Natural killer cell (primary cell): ENCODE measurements around the gene KRT15. TPM values are rescaled to one million over a fixed set of nuclear protein-coding genes. Genes with fewer than 3 reads are reported as not detected.

Experiments used
- ATAC-seq, 3 donors: fragments of 150-1000 bp in 2 of 3; fragments of 200-7000 bp in 1 of 3; cut with Tn5 transposase; 1 replicate in 1 of 3; 2 replicates in 2 of 3; pipeline ENCODE4 v1.10.0; 2021; ENCODE audit warnings: mild to moderate bottlenecking in 2 of 3, moderate library complexity in 2 of 3
- DNase-seq, 2 donors: peaks; one replicate each; pipeline versions ENCODE4 v3.0.0 to v3.0.0-alpha.2; 2013 to 2021; ENCODE audit warnings: mixed read lengths in 1 of 2
- H3K27ac ChIP-seq: one replicate; pipeline ENCODE4 v1.5.1; 2013; ENCODE audit warnings: mild to moderate bottlenecking, low read length
- H3K27me3 ChIP-seq: one replicate; pipeline ENCODE4 v1.6.1; 2013; ENCODE audit warnings: low read length; ENCODE audit not compliant: control insufficient read depth, insufficient read depth
- H3K36me3 ChIP-seq: one replicate; pipeline ENCODE4 v1.6.1; 2013; ENCODE audit warnings: low read length; ENCODE audit not compliant: control insufficient read depth, insufficient read depth
- H3K4me1 ChIP-seq: one replicate; pipeline ENCODE4 v1.6.1; 2013; ENCODE audit warnings: low read length; ENCODE audit not compliant: control insufficient read depth, insufficient read depth
- H3K4me3 ChIP-seq: one replicate; pipeline ENCODE4 v1.5.1; 2013; ENCODE audit warnings: low read length
- H3K9me3 ChIP-seq: one replicate; pipeline ENCODE4 v1.6.1; 2013; ENCODE audit warnings: low read length; ENCODE audit not compliant: control insufficient read depth, insufficient read depth
- H3K27ac Mint-ChIP-seq, 2 donors: one replicate each; pipeline ENCODE4 v1.8.0; 2022; ENCODE audit warnings: mild to moderate bottlenecking in 2 of 2, mixed read lengths in 2 of 2, moderate library complexity in 1 of 2
- H3K27me3 Mint-ChIP-seq, 2 donors: one replicate each; pipeline ENCODE4 v1.8.0; 2022; ENCODE audit warnings: low read depth in 2 of 2, mixed read lengths in 2 of 2
- H3K36me3 Mint-ChIP-seq: one replicate; pipeline ENCODE4 v1.8.0; 2022; ENCODE audit warnings: mixed read lengths
- H3K4me1 Mint-ChIP-seq, 2 donors: one replicate each; pipeline ENCODE4 v1.8.0; 2022; ENCODE audit warnings: mixed read lengths in 2 of 2
- H3K4me3 Mint-ChIP-seq: one replicate; pipeline ENCODE4 v1.8.0; 2022; ENCODE audit warnings: mild to moderate bottlenecking, moderate library complexity, mixed read lengths
- H3K9me3 Mint-ChIP-seq, 2 donors: one replicate each; pipeline ENCODE4 v1.8.0; 2022; ENCODE audit warnings: mixed read lengths in 2 of 2
- CTCF ChIP-seq: fragments of 200-600 bp; IDR thresholded peaks from one replicate; pipeline ENCODE4 v1.8.0; 2022; ENCODE audit warnings: antibody characterized with exemption
- whole genome bisulfite sequencing: methylation state at CpG from one replicate; pipeline ENCODE4 v1.1.7; 2013; ENCODE audit warnings: missing lambda C conversion rate; ENCODE audit not compliant: insufficient coverage; 5-methylcytosine and 5-hydroxymethylcytosine counted together
- intact Hi-C: fragments of 100-400 bp; cut with micrococcal nuclease; formaldehyde crosslinking; loops from one replicate; pipeline ENCODE4 v1.14.2; 2022
- total RNA-seq, 4 donors: library from RNA; stranded (reverse); fragments of 120-200 nt in 1 of 4; gene quantifications; one replicate each; pipeline versions ENCODE4 v1.2.3 to v1.2.4, GENCODE V29; 2013 to 2022

Gene KRT15
- total RNA-seq, 3 donors from 2014 or later (not counting 1 experiment from before 2014, with no cell fraction given) = not detected

- TF ChIP-seq CTCF = no peak
- Histone ChIP-seq H3K4me3 (no peak overlapping the region), H3K27ac (no peak overlapping the region), H3K27me3 (no peaks in the 10 kb centered on the region), H3K4me1 (peaks cover 21% of the 10 kb centered on the region), H3K36me3 (no peaks in the 10 kb centered on the region), H3K9me3 (no peaks in the 10 kb centered on the region)
- 85% methylated on average over 15 of the region's 15 CpGs for WGBS
- Mint-ChIP-seq H3K27ac (no peak overlapping the region), H3K4me1 (no peaks in the 10 kb centered on the region), H3K27me3 (peaks cover 12 to 20% of the 10 kb centered on the region in 2 donors), H3K4me3 (no peak overlapping the region), H3K36me3 (no peaks in the 10 kb centered on the region), H3K9me3 (no peaks in the 10 kb centered on the region)
- ATAC-seq (no peak), DNase-seq (no peak)
- intact Hi-C loops = no loop called here
These were observed 18.4 kb downstream of the KRT15 start for GRCh38 chr17:41500131-41500911.

GRCh38 chr17:41499714-41500113, 19.0 kb downstream of the KRT15 start:
- peaks cover 21% of the 10 kb centered on the region for H3K4me1 ChIP-seq
- Mint-ChIP-seq H3K9me3 (no peaks in the 10 kb centered on the region), H3K27ac (no peak overlapping the region), H3K36me3 (no peaks in the 10 kb centered on the region), H3K27me3 (peaks cover 12 to 20% of the 10 kb centered on the region in 2 donors), H3K4me1 (no peaks in the 10 kb centered on the region), H3K4me3 (no peak overlapping the region)
- H3K27me3 ChIP-seq = no peaks in the 10 kb centered on the region
- H3K9me3 ChIP-seq = no peaks in the 10 kb centered on the region
- no peaks in the 10 kb centered on the region for H3K36me3 ChIP-seq
- intact Hi-C loops = no loop called here
- TF ChIP-seq CTCF = no peak
- no peak overlapping the region for H3K27ac ChIP-seq
- ATAC-seq = no peak
- no peak overlapping the region for H3K4me3 ChIP-seq
- no peak for DNase-seq
- 82% methylated on average over 5 of the region's 5 CpGs for WGBS

GRCh38 chr17:41498276-41498675, 20.4 kb downstream of the KRT15 start:
- H3K36me3 Mint-ChIP-seq = no peaks in the 10 kb centered on the region
- Histone ChIP-seq H3K36me3 (no peaks in the 10 kb centered on the region), H3K9me3 (no peaks in the 10 kb centered on the region), H3K27ac (no peak overlapping the region), H3K4me1 (peaks cover 21% of the 10 kb centered on the region), H3K4me3 (no peak overlapping the region), H3K27me3 (no peaks in the 10 kb centered on the region)
- DNase-seq = no peak
- peak in 1 of 3 donors; percentile 46 for ATAC-seq
- intact Hi-C loops = no loop called here
- TF ChIP-seq CTCF = no peak
- H3K9me3 Mint-ChIP-seq = no peaks in the 10 kb centered on the region
- 76% methylated on average over 6 of the region's 6 CpGs for WGBS
- H3K4me3 Mint-ChIP-seq = no peak overlapping the region
- H3K27me3 Mint-ChIP-seq = peaks cover 12 to 20% of the 10 kb centered on the region in 2 donors
- no peaks in the 10 kb centered on the region for H3K4me1 Mint-ChIP-seq
- H3K27ac Mint-ChIP-seq = no peak overlapping the region
